ENCODE data around the gene CD63. TPM values are rescaled to one million over a fixed set of nuclear protein-coding genes. Genes with fewer than 3 reads are reported as not detected.

Gene CD63
- total RNA-seq, 4 donors from 2014 or later = 683 to 1,145 (median 1,122) TPM

DNA sequence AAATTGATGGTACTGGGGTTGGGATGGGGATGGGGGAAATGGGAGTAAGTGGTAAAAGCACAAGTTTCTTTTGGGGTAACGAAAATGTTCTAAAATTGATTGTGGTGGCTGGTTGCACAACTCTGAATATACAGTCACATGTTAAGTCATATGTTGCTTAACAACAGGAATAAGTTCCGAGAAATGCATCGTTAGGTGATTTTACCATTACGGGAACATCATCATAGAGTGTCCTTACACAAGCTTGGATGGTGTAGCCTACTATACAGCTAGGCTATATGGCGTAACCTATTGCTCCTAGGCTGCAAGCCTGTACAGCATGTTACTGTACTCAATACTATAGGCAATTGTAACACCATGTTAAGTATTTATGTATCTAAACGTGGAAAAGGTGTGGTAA lies 52.1 kb downstream of the CD63 start:
- H3K27ac ChIP-seq = no peak overlapping the region

DNA sequence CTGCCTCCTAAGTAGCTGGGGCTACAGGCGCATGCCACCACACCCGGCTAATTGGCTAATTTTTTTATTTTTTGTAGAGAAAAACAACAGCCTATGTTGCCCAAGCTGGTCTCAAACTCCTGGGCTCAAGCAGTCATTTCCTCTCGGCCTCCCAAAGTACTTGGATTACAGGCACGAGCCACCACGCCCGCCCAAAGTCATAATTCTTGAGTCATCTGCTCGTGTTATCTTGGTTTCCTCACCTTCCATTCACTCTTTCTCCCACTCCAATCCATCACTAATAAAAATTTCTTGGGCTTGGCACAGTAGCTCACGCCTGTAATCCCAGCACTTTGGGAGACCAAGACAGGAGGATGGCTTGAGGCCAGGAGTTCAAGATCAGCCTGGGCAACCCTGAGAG lies 53.1 kb downstream of the CD63 start:
- intact Hi-C loops (cut with DNase I) = no loop called here

More for the DNA sequence above, 52.1 kb downstream of the CD63 start:
- Histone ChIP-seq H3K4me1 (peaks cover 6 to 8% of the 10 kb centered on the region in 2 donors), H3K36me3 (no peaks in the 10 kb centered on the region), H3K27me3 (no peaks in the 10 kb centered on the region), H3K9me3 (no peaks in the 10 kb centered on the region), H3K4me3 (replicated peaks in 1 of 3) (no peak overlapping the region)
- 56 to 71% methylated on average over 6 of the region's 6 CpGs for WGBS, 2 donors
- no peak for TF ChIP-seq POLR2A (IDR thresholded peaks at IDR 0.05)
- TF ChIP-seq, protein P1, sequence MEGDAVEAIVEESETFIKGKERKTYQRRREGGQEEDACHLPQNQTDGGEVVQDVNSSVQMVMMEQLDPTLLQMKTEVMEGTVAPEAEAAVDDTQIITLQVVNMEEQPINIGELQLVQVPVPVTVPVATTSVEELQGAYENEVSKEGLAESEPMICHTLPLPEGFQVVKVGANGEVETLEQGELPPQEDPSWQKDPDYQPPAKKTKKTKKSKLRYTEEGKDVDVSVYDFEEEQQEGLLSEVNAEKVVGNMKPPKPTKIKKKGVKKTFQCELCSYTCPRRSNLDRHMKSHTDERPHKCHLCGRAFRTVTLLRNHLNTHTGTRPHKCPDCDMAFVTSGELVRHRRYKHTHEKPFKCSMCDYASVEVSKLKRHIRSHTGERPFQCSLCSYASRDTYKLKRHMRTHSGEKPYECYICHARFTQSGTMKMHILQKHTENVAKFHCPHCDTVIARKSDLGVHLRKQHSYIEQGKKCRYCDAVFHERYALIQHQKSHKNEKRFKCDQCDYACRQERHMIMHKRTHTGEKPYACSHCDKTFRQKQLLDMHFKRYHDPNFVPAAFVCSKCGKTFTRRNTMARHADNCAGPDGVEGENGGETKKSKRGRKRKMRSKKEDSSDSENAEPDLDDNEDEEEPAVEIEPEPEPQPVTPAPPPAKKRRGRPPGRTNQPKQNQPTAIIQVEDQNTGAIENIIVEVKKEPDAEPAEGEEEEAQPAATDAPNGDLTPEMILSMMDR (IDR thresholded peaks at IDR 0.05) = no peak
- no peak for DNase-seq
- intact Hi-C loops (cut with DNase I) = no loop called here

More for the DNA sequence above, 53.1 kb downstream of the CD63 start:
- WGBS, 2 donors = 90 to 92% methylated on average over 8 of the region's 8 CpGs
- H3K9me3 ChIP-seq = no peaks in the 10 kb centered on the region
- DNase-seq = no peak
- no peak for TF ChIP-seq POLR2A (IDR thresholded peaks at IDR 0.05)
- TF ChIP-seq, protein P1 (IDR thresholded peaks at IDR 0.05) = no peak
- no peak overlapping the region for H3K27ac ChIP-seq
- no peak overlapping the region for H3K4me3 ChIP-seq (replicated peaks in 1 of 3)
- no peaks in the 10 kb centered on the region for H3K36me3 ChIP-seq
- no peaks in the 10 kb centered on the region for H3K4me1 ChIP-seq
- no peaks in the 10 kb centered on the region for H3K27me3 ChIP-seq

Small RNA genes lying within 50 kb of the gene (small RNA-seq; reads per million reads assigned to genes)
- gene AC009779.1 (not detected), gene RF00017 (not detected)

Other genes starting within 250 kb of the CD63 start
- not detected for gene OR6C68, start 236.6 kb downstream of the CD63 start, total RNA-seq
- gene OR6C4, start 179.4 kb downstream of the CD63 start, total RNA-seq = not detected
- gene OR2AP1, start 156.5 kb downstream of the CD63 start, total RNA-seq = not detected
- gene OR10P1, start 92.1 kb downstream of the CD63 start, total RNA-seq = not detected
- gene ITGA7, start 21.1 kb downstream of the CD63 start, total RNA-seq = 10 to 100 TPM in 2 of 4 donors, 1 to 10 TPM in 2; 7.9 to 16.9 (median 9.8) TPM
- 100 to 1,000 TPM; 117 to 440 (median 246) TPM for gene BLOC1S1, start 13.0 kb downstream of the CD63 start, total RNA-seq
- 1 to 10 TPM in 3 of 4 donors, under 1 TPM in 1; 0.94 to 9.7 (median 6.8) TPM for gene RDH5, start 8.6 kb downstream of the CD63 start, total RNA-seq
- gene GDF11, start 14.1 kb upstream of the CD63 start, total RNA-seq = 1 to 10 TPM; 4.8 to 7.5 (median 6.7) TPM
- 10 to 100 TPM; 33.6 to 61.0 (median 52.3) TPM for gene SARNP, start 88.7 kb upstream of the CD63 start, total RNA-seq
- 10 to 100 TPM; 17.7 to 39.2 (median 23.4) TPM for gene ORMDL2, start 89.0 kb upstream of the CD63 start, total RNA-seq
- gene DNAJC14, start 100.6 kb upstream of the CD63 start, total RNA-seq = 10 to 100 TPM; 39.6 to 49.0 (median 45.1) TPM
- gene MMP19, start 113.9 kb upstream of the CD63 start, total RNA-seq = 1 to 10 TPM; 2.3 to 4.2 (median 3.4) TPM
- 10 to 100 TPM; 28.6 to 48.2 (median 43.7) TPM for gene PYM1, start 198.9 kb upstream of the CD63 start, total RNA-seq
- 10 to 100 TPM; 20.6 to 55.9 (median 28.7) TPM for gene DGKA, start 202.2 kb upstream of the CD63 start, total RNA-seq
- 1 to 10 TPM; 1.7 to 5.8 (median 3.0) TPM for gene PMEL, start 237.0 kb upstream of the CD63 start, total RNA-seq
- 10 to 100 TPM; 13.9 to 17.2 (median 15.8) TPM for gene CDK2, start 237.8 kb upstream of the CD63 start, total RNA-seq
- 100 to 1,000 TPM; 104 to 119 (median 107) TPM for gene RAB5B, start 245.1 kb upstream of the CD63 start, total RNA-seq

Measured in thyroid gland (tissue), 4 donors.